ENCODE results near the gene USP22.

The USP22 gene

DNA sequence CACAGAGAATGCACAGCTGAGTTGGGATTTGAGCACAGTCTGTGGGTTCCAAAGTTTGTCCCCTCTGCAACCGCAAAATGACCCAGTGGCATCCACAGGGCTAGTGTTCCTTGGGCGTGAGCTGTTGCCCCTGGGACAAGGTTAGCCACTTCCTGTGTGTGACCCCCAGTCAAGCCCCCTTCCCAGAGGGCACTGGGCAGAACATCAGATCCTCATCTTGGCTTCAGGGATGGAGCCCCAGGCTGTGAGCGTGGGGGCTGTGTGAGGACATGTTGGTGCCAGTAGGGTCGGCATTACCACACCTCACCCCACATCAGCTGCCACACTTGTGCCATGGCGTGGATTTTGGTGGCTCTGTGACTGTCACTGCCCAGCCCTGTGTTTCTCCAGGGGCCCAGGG lies 55.3 kb downstream of the USP22 start:
- Histone ChIP-seq H3K4me1 (no peaks in the 10 kb centered on the region), H3K4me3 (ENCODE audit: low read depth, low read length) (no peak overlapping the region), H3K36me3 (no peaks in the 10 kb centered on the region), H3K27me3 (no peaks in the 10 kb centered on the region), H3K9me3 (no peaks in the 10 kb centered on the region)
- TF ChIP-seq, protein P1, sequence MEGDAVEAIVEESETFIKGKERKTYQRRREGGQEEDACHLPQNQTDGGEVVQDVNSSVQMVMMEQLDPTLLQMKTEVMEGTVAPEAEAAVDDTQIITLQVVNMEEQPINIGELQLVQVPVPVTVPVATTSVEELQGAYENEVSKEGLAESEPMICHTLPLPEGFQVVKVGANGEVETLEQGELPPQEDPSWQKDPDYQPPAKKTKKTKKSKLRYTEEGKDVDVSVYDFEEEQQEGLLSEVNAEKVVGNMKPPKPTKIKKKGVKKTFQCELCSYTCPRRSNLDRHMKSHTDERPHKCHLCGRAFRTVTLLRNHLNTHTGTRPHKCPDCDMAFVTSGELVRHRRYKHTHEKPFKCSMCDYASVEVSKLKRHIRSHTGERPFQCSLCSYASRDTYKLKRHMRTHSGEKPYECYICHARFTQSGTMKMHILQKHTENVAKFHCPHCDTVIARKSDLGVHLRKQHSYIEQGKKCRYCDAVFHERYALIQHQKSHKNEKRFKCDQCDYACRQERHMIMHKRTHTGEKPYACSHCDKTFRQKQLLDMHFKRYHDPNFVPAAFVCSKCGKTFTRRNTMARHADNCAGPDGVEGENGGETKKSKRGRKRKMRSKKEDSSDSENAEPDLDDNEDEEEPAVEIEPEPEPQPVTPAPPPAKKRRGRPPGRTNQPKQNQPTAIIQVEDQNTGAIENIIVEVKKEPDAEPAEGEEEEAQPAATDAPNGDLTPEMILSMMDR (IDR thresholded peaks at IDR 0.05; ENCODE audit: low read depth, low read length), result no peak
- no peak for DNase-seq

DNA sequence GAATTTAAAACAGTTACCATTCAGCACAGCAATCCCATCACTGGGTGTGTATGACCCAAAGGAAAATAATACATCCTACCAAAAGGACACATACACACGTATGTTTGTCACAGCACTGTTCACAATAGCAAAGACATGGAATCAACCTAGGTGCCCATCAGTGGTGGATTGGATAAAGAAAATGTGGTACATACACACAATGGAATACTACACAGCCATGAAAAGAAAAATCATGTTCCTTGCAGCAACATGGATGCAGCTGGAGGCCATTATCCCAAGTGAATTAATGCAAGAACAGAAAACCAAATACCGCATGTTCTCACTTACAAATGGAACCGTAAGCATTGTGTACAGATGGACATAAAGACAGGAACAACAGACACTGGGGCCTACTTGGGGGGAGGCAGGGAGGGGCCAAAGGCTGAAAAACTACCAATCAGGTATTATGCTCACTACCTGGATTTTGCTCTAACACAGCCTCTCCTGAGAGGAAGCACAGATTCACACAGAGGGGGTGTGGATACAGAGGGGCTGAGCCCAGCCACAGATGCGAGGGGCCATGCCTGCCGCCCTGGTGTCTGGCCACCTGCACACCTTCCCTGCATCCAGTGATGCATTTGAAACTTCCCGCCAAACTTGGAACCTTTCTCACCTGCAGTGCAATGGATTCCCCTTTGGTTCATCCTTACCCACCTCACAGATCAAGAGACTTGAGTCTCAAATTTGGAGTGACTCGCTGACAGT lies 55.9 kb downstream of the USP22 start:
- Histone ChIP-seq H3K4me1 (no peaks in the 10 kb centered on the region), H3K36me3 (no peaks in the 10 kb centered on the region), H3K27me3 (no peaks in the 10 kb centered on the region), H3K4me3 (ENCODE audit: low read depth, low read length) (no peak overlapping the region), H3K9me3 (no peaks in the 10 kb centered on the region)
- TF ChIP-seq, protein P1 (IDR thresholded peaks at IDR 0.05; ENCODE audit: low read depth, low read length), result no peak
- no peak for DNase-seq

DNA sequence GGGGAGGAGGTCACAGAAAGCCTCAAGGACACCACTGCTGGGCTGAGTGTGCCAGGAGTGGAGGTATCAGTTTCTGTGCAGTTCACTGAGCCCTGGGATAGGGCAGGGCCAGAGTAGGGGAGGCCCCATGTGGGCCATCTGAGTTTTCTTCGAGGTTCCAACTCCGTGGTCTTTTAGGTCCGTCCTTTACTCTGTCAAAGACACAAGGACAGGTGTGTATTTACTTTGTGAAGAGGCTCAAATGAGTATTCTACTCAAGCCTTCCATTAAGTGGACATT lies 59.5 kb downstream of the USP22 start:
- TF ChIP-seq, protein P1 (IDR thresholded peaks at IDR 0.05; ENCODE audit: low read depth, low read length), result no peak
- Histone ChIP-seq H3K4me1 (no peaks in the 10 kb centered on the region), H3K36me3 (no peaks in the 10 kb centered on the region), H3K9me3 (no peaks in the 10 kb centered on the region), H3K27me3 (no peaks in the 10 kb centered on the region), H3K4me3 (ENCODE audit: low read depth, low read length) (no peak overlapping the region)
- DNase-seq, result no peak

DNA sequence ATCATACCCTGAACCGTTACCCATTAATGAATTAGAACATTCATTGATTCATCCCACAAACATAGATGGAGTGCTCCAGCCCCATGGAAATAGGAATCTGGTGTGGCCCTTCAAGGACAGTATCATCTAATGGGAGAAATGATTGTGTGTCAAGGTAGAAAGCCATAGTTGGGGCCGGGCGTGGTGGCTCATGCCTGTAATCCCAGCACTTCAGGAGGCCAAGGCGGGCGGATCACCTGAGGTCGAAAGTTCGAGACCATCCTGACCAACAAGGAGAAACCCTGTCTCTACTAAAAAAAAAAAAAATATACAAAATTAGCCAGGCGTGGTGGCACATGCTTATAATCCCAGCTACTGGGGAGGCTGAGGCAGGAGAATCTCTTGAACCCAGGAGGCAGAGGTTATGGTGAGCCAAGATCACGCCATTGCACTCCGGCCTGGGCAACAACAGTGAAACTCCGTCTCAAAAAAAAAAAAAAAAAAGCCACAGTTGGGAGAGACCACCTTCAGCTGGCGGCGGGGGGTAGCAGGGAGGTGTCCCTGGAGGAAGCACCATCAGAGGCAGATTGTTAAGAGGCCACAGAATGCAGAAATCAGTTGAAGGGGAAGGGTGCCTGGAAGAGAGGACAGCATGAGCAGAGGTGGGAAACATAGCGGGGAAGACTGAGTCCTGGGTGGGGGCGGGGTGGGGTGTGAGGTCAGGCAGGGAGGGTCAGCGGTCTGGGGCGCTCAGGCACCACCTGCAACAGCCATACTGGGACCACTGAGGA lies 60.0 kb downstream of the USP22 start:
- H3K9me3 ChIP-seq, result no peaks in the 10 kb centered on the region
- TF ChIP-seq, protein P1 (IDR thresholded peaks at IDR 0.05; ENCODE audit: low read depth, low read length), result no peak
- DNase-seq, result no peak

DNA sequence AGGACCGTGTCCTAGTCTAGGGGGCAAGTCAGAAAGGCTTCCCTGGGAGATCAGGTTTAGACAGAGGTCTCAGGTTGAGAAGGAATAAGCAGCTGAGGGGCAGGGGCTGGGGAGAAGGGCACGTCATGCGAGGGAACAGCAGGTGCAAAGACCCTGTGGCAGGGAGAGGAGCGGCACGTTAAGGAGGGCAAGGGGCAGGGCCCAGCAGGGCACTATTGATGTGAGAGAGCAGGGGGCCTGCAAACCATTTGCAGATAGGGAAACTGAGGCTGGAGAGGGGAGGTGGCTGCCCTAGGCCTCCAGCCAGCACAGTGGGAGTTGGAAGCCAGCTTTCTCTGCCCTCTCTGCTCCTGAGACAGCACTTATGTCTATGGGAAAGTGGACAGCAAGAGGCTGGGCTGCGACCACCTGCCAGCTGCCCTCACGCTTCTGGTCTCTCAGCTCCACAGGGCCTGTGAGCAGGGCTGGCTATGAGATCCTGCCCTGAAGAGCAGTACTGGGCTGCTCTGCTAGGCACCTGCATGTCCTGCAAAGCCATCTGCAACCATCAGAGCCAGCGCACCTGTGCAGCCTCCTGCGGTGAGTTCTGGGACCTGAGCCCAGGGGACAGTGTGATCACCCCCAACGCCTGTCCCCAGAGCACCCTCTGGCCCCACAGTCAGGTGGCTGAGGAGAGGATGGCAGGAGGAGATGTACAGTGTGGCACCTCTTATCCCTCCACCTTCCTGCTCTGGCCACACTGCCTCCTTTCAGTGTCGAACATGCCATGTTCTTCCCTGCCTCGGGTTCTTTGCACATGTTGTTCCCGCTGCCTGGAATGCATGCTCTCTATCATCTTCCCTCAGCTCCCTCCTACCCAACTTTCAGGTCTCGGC lies 61.5 kb downstream of the USP22 start:
- Histone ChIP-seq H3K4me1 (no peaks in the 10 kb centered on the region), H3K9me3 (no peaks in the 10 kb centered on the region), H3K36me3 (no peaks in the 10 kb centered on the region), H3K4me3 (ENCODE audit: low read depth, low read length) (no peak overlapping the region), H3K27me3 (no peaks in the 10 kb centered on the region)
- TF ChIP-seq, protein P1 (IDR thresholded peaks at IDR 0.05; ENCODE audit: low read depth, low read length), result no peak
- DNase-seq, result no peak

More for the DNA sequence above, 60.0 kb downstream of the USP22 start:
- Histone ChIP-seq H3K27me3 (no peaks in the 10 kb centered on the region), H3K4me1 (no peaks in the 10 kb centered on the region), H3K36me3 (no peaks in the 10 kb centered on the region), H3K4me3 (ENCODE audit: low read depth, low read length) (no peak overlapping the region)

Measured in BE2C (cell line).